ENCODE results near the gene MGAT5.
A peak's percentile ranks its signal among the peaks of the same experiment; 100 is the strongest.

Gene MGAT5

DNA sequence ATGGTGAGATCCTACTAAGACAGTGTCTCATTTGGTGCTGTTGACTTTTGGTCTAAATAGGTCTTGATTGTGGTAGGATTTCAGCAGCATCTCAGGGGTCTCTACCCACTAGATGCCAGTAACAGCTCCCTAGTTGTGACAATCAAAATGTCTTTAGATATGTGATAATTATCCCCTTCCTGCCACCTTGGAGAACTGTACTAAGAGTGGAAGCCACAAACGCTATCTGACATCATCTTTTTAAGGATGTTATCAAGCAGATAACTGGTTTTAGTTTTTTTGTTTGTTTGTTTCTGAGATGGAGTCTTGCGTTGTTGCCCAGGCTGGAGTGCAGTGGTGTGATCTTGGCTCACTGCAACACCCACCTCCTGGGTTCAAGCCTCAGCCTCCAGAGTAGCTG is 3.1 kb downstream of the MGAT5 start:
- no peak for DNase-seq

- DNase-seq, result no peak
These were observed 3.6 kb downstream of the MGAT5 start for GRCh38 chr2:134257509-134257908.

DNA sequence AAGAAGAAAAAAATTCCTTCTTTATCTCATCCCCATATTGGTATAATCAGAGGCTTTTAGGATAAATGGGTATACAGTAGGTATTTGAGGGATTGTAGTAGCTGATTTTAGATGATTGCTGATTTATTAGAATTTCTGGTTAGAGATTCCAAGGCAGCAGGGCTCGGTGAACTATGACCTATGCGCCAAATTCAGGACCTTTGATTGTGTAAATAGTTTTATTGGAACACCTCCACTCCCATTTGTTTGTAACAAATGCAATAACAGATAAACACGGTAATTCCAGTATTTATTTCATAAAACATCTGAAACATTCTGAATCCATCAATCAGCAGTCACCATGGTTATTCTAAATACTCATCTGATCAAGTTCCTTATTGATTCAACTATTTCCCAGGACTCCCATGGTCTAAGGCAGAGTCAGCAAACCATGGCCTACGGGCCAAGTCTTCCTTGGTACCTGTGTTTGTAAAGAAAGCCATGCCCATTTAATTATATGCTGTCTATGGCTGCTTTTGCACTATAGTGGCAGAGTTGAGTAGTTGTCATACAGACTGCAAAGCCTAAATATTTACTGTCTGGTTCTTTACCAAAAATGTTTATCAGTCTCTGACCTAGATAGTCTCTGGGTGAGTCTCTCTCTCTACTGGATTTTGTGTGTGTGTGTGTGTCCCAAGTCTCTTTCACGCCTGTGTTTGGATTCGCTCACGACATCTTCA is 4.3 kb downstream of the MGAT5 start:
- DNase-seq, result no peak

GRCh38 chr2:134258684-134259388 is 5.0 kb downstream of the MGAT5 start:
- DNase-seq, result peak; percentile 77

GRCh38 chr2:134259571-134259970 is 5.7 kb downstream of the MGAT5 start:
- DNase-seq, result no peak

DNA sequence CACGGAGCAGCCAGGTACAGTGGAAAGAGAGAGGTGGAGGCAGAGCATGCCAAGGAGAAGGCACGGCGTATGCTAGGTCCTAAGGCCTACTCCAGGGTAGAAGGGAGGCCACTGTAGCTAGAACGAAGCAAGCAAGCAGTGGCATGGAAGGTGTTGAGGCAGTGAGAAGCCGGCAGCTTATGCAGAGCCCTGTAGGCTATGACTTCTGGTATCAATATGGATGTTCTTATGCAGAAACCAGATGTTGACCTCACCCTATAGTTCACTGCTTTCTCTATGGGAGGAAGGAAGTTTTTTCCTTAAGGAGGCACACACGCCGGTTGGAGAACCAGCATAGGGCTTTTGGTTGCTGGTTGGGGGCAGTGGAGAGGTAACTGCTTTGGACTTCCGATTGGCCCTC is 6.1 kb downstream of the MGAT5 start:
- no peak for DNase-seq

DNA sequence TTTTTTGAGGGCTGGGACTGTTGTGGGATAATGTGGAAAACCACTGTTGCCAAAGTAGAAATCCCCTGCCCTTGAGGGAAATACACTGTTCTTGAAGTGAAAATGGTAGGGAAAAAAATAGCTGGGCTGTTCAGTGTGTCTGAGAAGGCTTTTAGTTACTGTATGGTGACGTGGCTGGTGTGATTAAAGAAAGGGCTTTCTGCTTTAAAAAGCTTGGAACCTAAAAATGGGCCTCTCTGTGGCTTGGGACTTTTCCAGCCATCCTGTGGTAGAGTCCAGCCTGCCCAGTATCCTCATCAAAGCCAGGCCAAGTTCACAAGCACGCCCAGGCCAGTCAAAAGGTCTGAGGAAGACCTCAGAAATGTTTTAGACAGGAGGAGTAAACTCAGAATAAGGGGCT is 6.8 kb downstream of the MGAT5 start:
- DNase-seq, result no peak

- DNase-seq, result no peak
These were observed 7.7 kb downstream of the MGAT5 start for GRCh38 chr2:134261398-134262131.

DNA sequence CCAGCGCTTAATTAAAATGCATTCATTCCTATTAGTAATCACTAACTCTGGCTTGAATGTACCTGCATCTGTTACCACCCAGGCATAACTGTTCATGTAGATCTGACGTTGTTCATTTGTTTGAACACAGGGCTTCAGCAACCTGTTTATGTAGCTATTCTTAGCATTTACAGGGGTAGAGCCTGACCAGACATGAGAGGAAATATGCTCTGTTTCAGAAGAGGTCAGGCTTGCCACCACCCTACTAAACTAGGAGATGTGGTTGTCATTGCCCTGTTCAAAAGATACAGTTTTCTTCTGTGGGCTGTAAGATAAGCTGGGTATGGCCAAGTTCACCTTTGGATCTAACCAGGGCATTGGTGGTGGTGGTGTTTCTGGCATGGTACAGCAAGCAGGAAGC is 8.8 kb downstream of the MGAT5 start:
- no peak for DNase-seq

DNA sequence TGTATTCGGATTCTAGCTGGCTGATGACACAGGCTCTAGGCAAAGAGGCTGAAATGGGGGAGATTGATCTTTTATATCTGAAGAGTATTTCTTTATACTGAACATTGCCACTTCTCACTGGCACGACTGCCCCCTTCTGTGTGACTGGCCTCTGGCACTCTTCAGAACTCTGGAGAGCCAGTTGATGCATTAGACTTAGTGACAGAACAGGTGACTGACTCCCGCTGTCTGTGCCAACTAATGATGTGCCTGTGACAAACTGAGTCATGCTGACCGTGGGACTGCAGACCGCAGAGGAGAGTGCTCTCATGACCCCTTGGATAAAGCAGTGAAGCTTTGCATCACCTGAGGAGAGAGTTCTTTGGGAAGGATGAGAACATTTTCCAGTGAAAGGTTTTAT is 14.4 kb downstream of the MGAT5 start:
- DNase-seq, result no peak

- no peak for DNase-seq
These were observed 15.4 kb downstream of the MGAT5 start for GRCh38 chr2:134269230-134269629.

DNA sequence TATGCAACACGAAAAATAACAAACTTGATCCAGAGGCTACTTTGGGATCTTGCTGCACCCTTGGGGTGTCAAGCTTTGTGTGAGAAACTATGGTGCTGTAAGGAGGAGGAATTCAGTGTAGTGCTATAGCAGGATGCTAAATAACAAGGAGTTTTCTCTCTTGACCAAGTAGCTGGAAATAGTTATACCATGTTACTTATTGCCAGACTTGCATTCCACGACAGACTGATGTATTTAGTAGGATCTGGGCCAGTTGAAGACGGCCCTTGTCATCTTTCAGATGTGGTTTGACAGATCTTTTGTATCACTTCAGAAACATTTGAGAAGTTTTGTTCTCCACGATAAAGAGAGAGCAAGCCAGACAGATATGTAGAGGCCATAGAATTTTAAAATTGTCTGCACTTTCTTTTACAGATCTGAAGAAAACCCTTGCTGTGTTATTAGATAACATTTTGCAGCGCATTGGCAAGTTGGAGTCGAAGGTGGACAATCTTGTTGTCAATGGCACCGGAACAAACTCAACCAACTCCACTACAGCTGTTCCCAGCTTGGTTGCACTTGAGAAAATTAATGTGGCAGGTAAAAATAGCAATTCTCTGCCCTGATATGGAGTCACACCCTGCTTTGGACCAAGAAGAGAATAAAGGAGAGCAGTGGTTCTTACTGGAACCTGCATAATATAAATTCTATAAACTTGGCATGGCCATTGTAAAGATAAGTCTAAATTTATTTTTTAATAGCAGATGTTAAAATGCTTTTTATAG is 16.3 kb downstream of the MGAT5 start:
- no peak for DNase-seq

DNA sequence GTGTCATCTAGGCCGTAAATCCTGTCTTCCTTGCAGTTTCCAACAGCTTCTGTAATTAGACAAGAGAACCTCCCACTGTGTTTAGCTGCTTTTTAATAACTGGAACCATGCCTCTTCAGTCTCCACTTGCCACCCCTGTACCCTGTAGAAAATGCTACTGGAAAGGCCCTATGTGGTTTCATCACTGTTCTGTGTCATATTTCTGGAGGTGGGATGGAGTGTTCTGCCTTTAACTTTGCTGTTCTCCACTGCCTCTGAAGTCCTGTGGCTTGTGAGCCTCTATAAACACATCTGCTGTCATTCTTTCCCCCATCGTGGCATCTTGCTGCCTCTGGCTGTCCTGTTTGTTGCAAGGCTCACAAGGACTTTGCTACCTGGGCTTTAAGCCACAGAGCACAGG is 17.9 kb downstream of the MGAT5 start:
- no peak for DNase-seq

DNA sequence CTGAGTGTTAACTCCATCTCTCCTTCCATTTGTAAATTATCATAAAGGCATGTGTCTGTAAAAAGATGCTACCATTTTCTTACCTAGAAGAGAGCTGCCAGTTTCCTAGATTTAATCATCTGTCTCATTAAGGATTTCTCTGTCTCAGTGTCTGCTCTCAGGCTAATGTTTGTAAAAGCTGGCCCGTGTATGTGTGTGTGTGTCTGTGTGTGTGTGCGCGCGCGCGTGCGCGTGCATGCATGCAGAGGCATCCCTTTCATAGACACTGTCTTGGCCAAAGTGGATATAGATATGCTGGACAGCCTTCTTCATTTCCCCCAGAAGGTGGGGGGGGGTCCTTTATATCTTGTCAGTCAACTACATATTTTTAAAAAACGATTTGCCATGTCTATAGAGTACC is 18.9 kb downstream of the MGAT5 start:
- no peak for DNase-seq

DNA sequence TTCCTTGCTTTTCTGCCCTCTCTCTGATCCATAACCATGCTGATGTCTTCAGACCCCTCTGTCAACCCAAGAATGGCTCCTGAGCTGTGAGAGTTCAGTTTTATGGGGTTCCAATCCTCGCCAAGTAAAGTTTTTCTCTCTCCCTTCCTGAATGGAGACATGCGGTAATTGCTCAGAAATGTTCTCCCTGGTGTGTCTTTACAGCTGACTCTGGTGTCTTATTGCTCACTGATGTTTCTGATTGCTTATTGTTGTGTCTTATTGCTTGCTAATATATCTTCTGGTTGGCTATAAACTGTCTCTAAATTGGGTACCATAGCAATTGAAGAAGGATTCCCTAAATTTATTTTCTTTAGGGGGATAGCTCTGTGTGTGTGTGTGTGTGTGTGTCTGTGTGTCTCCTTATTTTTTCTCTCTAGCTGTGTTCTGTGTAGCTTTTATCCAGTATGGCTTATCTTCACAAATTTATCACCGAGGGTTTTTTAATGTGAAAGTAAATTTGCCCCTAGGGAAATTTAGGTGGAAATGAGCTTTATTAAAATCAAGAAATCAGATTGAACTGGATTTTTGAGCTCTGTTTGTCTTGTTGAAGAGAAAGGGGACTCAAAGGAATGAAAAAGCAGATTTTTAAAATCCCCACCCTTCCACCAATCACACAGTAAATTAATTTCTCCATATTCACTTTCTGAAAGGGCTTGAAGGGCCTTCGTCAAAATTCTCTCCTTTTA is 19.5 kb downstream of the MGAT5 start:
- DNase-seq, result no peak

DNA sequence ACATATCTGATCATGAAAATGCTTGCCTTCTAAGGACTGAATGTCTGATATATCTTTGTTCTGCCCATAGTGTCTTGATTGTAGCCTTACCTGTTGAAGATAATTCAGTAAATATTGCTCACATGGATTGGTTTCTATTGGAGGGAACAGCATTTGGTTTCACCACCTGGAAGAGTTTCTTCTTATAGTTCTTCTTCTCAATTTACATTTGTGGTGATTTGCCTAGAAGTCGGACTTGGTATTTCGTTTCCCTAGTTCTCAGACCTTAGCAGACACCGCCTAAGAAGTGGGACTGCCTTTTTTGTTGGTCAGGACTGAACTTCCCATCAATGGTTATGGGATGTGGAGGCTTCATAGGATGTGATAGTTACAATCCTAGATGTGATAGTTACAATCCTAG is 20.2 kb downstream of the MGAT5 start:
- DNase-seq, result no peak

DNA sequence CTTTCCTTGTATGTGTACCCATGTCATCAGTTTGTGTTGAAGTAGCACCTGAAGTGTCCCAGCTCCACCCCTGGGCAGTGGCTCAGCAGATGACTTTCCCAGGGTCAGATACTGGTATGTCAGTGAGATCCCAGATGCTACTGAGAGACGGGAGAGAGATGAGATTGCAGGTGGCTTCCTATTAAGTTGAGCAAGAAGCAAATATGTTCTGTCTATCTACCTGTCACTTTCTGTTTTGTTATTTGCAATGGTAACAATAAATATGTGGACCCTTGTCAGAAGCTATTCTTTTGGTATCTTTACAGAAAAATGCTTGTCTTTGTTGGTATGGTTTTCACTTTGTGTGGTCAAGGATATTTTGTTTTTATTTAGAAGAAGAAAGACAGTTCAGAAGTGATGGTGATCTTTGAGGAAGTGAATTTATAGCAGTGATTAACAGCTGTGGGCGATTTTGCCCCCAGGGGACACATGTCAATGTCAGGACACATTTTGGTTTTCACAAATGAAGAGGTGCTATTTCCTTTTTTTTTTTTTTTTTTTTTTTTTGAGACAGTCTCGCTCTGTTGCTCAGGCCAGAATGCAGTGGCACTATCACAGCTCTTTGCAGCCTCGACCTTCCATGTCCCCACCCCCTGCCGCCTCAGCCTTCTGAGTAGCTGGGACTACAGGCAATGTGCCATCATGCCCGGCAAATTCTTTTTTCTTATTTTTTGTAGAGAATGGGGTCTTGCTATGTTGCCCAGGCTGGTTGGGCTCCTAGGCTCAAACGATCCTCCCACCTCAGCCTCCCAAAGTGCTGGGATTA is 21.4 kb downstream of the MGAT5 start:
- DNase-seq, result no peak

DNA sequence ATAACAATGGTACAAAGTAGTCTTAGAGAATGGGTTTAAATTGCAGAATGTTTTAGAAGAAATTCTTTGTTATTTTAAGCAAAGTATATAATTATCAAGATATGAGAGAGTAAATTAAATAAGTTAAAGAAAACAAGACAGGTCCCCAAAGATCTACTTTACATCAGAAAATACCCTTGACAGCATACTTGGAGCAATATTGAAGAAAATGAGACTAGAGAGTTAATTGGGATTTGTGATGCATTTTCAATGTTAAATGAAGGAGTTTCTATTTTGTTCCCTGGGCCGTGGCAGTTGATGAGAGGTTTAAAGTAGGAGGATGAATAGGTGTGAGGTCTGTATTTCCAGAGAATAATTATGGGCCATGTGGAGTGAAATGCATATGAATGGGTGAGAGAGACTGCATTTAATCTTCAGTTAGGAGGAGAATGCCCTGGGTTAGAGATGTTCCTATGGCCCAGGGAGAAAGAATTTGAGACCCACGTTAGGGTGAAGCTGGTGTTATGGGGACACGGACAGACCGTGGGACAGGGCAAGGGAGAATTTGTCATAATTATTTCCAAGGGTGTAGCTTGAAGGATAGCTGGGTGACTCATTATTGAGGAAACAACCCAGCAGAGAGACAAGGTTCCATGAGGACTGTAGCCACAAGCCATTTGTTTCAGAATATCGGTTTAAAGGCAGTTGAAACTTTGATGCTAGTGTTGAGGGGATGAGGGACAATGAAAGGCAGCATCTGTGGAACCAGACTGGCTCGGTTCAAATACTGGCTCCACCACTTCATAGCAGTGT is 22.7 kb downstream of the MGAT5 start:
- DNase-seq, result no peak

DNA sequence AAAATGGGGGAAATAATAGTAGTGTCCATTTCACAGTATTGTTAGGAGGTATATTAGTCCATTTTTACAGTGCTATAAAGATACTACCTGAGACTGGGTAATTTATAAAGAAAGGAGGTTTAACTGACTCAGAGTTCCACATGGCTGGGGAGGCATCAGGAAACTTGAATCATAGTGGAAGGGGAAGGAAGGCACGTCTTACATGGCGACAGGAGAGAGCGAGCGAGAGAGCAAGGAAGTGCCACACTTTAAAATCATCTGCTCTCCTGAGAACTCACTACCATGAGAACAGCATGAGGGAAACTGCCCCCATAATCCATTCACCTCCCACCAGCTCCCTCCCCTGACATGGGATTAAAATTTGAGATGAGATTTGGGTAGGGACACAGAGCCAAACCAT is 23.4 kb downstream of the MGAT5 start:
- DNase-seq, result no peak

GRCh38 chr2:134278553-134278952 is 24.7 kb downstream of the MGAT5 start:
- DNase-seq, result no peak

DNA sequence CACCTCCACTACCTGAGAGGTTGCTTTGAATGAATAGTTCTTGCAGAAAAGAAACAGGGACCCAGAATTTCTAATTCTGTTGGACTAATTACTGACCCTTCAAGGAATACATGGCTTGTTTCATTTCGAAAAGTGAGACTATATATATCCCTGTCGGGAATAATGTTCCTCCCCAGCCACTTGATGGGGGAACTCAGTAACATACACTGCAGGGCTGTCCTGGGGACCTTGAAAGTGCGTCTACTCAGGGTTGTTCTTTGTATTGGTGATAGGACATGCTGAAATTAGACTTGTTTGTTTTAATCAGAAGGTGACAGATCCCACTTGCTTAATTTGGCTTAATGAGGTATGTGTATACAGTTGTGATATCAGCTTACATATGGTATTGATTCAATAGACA is 25.5 kb downstream of the MGAT5 start:
- no peak for DNase-seq
